Eye (tissue), 1 donor: Measurements from ENCODE around the gene FAF1.

Experiments
- DNase-seq: peaks from one replicate; pipeline ENCODE4 v3.0.0-alpha.2; 2015

Gene FAF1

DNA sequence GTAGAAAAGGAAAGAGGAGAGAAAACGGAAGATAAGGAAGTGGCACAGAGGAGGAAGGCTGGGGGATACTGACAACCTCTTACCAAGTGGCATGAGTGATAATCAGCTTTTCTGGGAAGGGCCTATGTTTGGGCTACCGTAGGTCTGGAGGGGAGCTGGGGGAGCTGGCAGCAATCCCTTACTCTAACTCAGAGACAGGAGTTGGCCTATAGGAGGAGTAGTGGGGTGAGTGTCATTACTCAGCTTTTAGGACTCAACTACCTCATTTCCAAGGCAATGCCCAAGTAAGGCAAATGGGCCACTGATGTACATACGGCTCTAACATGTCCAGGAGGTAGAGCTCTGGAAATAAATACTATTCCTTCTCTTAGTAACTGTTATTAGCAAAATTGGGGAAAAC is 488.1 kb downstream of the FAF1 start:
- no peak for DNase-seq

DNA sequence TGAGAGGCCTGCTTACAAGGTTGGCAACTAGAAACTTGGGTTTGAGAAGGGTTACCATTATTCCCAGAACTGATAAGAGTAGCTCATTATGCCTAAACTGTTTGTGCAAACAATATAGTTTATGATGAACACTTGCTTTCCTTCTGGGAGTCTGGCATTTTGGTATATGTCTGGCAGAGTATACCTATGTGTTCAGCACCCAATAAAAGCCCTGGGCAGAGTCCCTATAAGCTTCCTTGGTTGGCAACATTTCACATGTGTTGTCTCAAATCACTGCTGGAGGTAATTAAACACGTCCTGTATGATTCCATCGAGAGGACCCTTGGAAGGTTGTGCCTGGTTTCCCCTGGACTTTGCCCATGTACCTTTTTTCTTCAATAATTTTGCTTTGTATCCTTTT is 497.1 kb downstream of the FAF1 start:
- no peak for DNase-seq

DNA sequence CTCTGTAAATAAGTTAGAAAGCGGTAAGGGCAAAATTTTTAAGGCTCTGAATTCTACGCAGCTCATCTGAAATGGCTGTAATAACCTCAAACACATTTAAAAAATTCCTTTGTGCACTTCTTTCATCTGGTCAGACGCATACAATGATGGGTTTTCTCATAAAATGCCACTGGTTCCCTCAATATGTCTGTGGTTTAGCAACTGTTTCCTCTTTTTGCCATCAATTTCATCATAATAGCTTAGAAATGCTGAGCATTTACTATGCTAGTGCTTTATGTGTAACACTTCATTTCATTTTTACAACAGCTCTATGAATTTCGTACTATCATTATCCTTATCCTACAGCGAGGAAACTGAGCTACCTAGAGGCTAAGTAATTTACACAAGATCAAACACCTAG is 501.6 kb downstream of the FAF1 start:
- DNase-seq, result no peak

DNA sequence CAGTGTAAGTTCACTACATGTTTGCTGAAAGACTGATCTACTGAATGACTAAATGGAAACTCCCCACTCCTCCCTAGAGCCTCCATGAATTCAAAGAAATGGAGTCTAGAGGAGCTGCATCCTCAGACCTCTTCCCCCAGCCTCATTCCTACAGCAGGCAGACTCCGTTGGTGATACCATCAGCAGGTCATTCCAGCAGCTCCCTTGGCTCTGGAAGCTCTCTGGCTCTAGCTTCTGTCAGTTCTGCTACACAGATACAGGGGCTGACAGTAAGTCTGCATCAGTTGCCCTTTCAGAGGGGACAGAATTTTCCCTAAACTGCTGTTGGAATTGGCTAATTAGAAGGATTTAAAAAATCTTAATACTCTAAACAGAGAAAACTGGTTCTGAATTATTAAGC is 505.2 kb downstream of the FAF1 start:
- no peak for DNase-seq

DNA sequence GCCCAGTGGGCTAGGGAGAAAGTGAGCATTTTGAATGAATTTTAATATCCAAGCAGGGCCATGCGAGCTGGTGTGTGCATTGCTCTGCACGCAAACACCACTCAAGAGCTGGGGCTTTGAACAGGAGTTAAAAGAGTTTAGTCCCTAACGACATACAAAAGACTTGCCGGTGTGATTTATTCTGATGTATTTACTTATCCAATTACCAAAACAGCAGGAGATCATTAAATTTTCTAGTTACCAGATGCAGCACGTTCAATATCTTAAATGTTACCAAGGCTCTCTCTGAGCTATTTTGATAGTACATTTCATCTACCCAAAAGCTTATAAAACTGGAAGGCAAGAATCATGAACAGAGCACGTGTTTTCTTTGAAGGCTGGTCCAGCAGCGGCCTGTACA is 506.8 kb downstream of the FAF1 start:
- DNase-seq, result no peak

DNA sequence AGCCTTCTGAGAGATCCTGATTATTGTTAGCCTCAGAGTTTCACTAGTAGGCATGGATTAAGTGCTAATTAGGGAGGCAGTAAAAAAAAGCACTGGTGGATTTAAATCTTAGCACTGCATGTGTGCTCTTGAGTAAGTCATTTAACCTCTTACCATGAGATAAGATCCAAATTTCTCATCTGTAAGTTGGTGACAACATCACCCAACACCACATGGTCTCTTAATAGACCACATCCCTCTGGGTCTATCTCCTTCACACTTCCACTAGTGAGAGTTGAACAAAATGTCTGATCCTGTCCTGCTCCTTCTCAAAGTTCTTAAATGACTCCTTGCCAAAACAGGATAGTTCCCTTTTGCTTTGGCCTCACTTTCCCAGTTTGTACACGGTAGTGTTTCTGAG is 507.4 kb downstream of the FAF1 start:
- DNase-seq, result no peak

DNA sequence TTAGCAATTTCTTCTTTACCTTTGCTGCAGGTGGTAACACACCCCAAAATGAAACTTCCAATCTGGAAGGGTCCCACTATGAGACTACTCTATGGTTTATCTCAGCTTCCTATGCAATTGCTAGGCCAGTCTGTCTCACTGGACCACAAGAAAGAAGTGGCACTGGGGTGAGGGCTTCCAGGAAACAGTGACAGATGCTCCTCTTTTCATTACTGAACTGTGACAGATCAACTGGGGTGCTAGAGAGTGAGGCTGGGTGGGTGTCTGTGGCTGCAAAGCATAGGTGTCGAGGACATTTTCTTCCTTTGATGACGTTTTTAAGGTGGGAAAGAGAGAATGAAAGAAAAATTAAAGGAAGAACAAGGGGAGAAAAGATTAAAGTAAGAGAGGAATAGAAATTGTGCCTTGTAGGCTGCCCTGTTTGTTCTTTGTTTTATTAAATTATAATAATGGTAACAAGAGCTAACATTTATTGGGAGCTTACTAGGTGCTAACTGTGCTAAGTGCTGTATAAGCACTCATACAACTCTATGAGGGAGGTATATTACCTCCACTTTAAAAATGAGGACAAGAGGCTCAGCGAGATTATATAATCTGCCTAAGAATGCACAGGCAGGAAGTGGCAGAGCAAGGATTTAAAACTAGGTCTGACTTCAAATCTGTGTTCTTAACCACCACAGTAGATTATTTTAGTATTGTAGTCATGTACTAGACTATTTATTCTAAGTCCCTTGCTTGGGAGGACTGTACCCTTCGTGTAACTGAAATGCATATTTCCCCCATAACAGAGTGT is 509.0 kb downstream of the FAF1 start:
- no peak for DNase-seq

DNA sequence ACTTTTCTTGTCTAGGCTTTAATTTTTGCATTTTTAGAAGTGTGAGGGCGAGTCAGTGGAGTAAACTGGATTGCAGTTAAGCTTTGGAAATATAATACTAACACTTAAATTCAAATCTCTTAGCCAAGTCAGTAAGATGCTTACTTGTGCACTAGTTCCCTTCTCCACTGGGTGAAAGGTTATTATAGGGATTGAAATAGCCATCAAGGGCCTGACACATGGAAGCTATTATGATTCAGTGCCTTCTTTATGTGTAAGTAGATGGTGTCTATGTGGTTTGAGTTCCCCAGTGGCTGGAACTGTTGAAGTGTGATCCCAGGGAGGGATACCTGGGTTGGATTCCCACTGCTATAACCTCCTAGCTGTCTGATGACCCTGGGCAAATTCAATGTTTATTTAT is 512.1 kb downstream of the FAF1 start:
- no peak for DNase-seq

DNA sequence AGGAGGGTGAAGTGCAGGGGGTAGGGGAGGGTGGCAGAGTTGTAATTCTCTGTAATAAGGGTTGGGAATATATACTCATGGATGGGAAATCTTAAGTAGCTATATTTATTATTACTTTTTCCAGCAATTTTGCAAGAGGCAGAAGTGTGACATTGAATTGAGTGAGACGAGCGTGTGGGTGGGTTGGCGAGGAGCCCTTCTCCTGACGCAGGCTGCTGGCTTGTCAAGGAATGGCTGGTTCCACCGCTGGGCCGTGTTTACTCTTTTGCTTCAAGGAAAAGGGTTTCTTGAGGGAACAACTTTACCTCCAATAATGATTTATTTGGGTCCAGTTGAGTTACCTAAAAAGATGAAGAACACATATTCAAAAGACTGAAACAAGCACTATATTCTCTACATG is 518.9 kb downstream of the FAF1 start:
- no peak for DNase-seq

DNA sequence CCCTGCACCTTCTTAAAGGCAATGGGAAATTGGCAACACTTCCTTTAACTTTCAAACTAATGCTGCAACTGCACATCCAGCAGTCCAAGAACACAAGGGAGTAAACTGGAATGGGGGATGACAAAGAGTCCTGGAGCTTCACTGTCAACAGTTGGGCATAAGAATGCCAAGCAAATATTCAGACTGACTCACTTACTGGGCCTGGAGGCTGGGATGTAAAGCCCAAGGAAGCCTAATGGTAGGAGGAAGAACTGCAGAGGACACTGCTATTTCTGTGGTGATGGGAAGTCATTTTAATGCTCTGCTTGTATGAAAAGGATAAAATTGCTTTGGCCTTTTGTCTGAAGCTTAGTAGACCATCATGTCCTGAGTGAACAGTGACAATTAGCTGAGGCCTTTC is 521.1 kb downstream of the FAF1 start:
- DNase-seq, result no peak

DNA sequence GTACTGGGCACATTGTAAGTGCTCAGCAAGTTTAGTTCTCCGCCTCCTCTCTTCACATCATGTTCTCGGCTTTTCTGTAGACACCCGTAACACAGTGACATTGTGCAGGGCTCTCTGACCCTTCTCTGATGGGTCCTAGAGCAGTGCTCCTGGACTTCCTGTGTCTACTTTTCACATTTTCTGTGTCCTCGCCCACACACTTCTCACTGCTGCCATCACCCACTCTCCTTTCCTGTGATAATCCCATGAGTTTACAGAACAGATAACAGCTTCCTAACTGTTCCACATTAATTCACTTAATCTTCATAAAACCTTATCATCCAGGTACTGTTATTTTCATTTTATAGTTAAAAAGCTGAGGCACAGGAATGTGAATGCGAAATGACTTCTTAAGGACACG is 523.6 kb downstream of the FAF1 start:
- no peak for DNase-seq

DNA sequence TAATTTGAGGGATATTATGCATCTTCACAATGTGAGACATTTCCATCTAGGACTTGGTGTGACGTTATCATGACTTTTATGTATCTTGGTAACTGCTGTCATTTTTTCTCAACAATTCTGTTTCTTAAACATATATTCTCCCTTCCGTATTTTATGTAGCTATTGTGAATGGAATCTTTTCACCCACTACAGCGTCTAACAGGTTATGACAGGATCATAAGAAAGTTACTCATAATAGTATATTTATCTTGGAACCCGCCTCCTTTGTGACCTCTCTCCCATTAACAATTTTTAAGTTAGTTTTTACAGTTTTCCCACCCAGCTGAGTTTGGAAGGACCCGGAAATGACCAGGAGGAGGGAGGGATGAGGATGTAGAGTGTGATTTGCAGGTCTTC is 530.1 kb downstream of the FAF1 start:
- DNase-seq, result peak; percentile 24

DNA sequence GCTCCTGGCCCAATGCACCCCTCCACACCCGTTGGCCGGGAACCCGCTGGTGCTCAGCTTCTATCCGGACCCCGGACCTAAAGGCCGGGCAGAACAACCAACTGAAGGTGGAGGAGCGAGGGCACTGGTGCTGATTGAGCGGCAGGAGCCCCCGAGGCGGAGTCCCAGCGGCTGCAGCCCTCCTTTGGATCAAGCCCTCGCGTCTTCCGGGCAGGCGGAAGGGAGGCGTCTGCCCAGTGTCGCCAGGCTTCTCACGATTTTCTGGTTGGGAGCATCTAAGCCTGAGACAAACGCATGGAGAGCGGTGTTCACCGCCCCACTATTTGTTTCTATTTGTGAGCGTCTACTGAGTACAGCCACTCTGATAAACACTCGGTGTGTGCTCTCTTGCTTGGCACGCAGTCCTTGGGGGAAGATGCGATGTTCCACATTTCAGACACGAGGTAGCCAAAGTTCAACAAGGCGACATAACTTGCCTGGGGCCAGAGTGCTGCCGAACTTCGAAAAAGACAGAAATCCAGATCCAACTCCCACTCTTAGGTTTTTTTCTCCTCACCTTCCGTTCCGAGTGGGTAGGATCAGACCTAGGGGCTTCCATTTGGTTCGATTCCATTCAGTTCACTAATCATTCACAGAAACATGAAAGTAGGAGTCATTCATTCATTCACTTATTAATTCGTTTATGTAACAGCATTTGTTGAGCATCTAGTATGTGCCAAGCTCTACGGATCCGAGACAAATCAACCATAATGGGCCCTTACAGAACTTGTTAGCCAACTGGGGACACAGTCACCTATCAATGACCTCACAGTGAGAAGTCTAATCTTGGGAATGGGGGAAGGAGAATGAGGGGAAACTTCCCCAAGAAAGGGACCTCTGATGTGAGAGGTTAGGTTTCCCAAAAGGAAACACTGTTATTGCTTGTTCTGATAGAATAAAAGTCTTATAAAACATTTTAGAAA is 532.0 kb downstream of the FAF1 start:
- peak; percentile 76 for DNase-seq

DNA sequence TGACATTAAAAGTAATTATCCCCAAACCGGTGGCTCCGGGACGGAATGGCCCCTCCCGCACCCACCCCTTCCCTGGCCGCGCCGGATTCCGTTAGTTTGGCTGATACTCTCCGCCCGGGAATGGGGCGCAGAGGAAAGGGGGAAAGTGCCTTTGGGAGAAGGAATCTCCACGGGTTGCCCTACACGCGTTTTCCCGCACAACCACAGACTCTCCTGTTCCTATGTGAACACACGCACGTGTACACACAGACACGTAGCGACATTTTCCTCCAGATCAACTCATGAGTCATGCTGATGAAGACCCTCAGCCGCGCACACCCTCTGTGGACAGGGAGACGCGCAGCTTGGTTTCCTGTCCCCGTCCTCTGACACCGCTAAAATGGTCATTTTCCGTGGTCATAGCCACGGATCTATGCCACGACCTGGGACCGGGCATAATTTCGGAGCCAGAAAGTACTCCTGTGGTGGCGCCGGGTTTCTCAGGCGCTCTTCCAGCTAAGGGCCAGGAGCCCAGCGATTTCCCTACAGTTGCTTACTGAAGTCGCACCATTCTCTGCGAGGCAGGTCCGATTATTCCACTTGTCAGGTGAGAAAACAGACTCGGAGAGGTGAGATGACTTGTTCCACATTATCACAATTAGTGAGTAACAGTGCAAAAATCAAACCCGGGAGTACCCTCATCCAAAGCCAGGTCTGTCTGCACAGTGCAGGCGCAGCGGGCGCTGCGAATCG is 532.8 kb downstream of the FAF1 start:
- peak; percentile 79 for DNase-seq

DNA sequence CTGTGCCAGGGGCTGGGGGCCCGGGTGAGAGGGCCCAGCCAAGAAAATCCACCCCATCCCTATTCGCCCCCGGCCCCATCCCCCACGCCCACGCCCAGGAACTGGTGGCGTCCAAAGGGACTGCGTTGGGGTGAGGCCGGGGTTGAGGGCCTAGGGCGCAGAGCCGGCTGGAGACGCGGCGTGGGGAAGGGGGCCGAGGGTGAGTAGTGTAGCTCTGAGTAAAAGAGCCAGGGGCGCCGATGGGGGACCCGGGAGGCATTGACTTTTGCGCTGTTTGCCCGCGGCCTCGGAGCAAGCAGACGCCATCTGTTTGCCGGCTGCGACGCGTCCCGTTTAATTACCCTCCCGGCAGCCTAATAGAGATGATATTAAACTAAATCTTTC is 533.4 kb downstream of the FAF1 start:
- DNase-seq, result peak; percentile 75

DNA sequence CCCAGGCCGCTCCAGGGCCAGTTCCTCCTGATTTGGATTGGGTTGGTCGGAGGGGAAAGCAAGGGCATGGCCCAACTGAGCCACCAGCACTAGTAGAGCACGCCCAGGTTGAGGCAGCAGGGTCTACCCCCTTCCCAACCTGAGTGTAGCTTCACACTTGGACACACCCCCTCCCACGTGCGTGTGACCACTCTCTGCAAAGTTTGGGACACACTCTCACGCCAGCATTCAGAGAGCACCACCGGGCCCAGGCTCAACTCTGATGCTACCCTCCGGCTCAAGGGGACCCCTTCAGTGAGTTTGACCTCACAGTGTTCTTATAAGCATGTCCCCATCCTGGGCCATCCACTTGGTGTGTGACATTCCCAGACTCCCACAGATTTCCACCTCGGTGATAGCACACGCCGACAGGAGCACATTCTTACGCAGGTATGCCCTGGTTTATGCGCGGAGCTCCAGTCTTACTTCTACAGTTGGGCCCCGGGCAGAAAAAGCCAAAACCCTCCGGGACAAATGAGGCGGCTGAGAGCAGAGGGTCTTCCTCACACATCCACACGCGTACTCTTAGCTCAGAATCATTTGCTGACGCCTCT is 533.9 kb downstream of the FAF1 start:
- DNase-seq, result peak; percentile 62

DNA sequence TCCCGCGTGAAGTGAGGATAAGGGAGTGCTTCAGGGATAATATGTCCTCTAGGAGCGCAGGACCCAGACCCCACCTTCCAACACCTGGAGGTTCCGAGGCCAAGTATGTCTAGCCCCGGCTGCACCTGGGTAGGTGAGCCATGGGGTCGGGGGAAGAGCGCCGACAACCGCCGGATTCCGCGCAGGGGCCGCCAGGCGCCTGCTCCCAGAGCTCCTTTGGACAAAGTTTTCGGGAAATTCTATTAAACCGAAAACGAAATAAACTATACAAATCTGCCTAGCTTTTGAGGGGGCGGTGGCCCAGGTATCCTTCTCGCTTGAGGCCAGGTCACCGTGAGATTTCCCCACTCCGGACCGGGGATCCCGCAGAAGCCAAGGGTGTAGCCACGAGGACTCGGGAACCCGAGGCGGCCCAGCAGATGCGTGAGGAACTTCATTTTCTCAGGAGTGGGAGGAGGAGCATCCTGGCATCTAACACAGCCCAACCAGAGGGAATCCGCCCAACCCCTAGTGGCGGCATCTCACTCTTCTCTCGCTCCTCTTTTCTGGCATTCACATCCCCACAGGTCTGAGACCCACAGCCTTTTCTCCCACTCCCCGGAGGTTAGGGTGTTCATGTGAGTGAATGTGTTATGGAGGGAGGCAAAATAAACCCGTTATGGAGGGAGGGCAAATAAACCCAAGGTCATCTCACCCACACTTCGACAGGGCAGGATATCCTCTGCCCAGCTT is 534.5 kb downstream of the FAF1 start:
- DNase-seq, result peak; percentile 75

DNA sequence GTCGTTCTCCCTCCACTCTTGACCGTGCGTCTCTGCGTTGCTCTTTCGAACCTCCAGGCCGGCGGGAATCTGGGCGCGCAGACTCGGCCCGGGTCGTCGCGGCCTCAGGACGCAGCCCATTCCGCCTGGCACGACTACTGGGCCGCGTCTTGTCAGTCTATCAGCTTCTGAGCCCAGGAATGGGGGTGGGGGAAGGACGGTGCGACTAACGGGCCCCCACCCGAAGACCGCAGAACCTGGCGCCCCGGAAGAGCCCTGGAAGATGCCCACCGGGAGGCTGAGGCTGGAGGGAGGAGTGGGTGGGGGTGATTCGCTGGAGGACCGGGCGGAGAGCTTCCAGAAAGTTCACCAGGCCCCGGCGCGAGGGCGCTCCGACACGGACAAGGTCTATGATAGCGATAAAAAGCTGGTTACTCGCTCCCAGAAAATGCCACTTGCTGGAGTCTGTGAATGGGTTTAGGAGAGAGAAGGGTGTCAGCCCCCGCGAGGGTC is 535.1 kb downstream of the FAF1 start:
- peak; percentile 69 for DNase-seq

DNA sequence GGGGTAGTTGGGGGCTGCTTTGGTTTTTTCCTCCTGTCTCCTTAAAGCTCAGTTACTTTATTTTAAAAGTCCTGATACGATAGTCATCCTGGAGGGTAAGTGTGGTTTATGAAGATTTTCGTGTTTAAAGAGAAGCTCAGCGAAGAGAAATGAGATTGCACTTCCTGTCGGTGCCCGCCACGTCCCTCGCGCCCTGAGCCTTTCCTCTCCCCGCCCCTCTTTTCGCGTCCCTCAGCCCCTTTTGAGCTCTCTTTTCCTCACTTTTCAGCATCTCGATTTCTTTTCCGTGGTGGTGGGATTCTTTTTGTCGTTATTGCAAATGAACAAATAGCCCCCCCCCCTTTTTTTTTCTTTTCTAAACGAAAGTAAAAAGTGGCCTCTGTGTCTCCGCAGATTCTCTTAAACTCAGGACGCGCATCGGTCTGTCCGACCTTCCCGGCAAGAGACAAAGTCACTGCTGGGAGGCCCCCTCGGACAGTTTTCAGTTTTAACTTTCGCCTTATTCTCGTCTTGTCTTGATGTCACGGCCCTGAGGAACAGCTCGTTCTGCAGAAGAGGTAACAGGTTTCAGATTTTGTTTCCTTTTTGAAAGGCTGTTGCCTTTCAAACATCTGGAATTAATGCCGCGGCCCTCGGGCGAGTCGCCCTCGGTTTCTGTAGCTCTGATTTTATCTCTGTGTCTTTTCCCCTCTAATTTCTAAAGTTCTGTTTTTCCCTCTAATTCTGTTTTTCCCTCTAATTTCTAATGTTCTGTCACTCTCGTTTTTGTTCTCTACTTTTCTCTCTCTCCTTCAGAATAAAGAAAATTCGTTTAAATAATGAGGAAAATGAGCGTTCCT is 535.8 kb downstream of the FAF1 start:
- DNase-seq, result peak; percentile 75

DNA sequence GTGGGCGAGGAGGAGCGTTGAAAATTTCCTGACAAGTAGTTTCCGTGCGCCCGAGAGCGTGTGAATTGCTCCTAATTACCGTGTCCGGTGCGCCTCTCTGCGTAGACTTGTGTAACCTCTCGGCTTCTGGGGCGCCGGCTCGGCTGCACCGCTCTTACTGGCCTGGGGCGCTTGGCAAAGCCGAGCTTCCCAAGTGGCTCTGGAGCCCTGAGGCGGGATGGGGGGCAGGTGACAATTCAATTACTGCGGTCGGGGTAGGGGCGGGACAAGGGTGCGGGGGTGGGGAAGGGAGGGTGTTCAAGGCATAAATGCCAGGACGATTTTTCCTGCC is 536.4 kb downstream of the FAF1 start:
- no peak for DNase-seq

DNA sequence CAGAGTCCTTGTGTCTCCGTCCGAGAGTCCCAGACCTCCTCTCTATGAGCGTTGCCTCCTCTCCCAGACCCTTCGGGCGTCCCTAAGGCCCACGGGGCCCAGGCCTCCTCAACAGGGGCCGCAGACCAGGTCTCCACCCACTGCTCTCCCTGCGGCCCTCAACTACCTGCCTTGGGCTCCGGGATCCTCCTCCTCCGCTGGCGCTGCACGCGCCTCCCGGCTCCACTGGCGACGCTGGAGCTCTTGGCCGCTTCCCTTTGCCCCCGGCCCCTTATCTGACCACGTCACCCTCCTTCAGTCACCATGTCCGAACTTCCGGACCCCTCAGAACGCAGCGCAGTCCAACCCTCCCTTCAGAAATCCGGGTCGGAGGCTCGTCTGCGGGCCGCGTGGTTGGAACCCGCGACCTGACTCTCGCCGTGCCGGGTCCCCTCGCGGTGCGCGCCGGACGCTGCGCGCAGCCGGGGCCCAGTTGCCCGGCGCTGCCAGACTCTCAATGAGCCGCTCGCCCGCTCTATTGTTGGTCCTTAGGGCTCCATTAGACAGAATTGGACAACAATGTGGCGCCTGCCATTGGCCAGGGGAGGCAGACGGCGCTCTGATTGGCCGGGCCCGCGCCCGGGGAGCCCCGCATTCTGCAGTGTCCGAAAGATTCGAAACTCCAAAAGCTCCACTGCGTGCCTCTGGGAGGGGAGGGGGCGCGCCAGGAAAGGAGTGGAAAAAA is 537.0 kb downstream of the FAF1 start, which contains the start of gene DMRTA2:
Gene DMRTA2, minus strand, starts transcription at position 498 of the 724 bp plus-strand sequence. CDS start 1,907 bp downstream, outside the sequence.
- DNase-seq, result peak; percentile 84
